A673 (cell line): ENCODE results near the gene RESF1. TPM values are rescaled to one million over a fixed set of nuclear protein-coding genes. Genes with fewer than 3 reads are reported as not detected.

ENCODE experiments used
- BruUV-seq: library from RNA; stranded (reverse); fragments of 400-500 nt; replicated peaks from 2 replicates; lab custom pipeline; 2021; lab: Mats Ljungman, UMichigan
- CTCF ChIA-PET: fragments of 300-600 bp; sonication (Branson Sonifier 250); formaldehyde crosslinking; loops from one replicate; lab custom pipeline; 2022; ENCODE audit warnings: antibody characterized with exemption; lab: Charles Lee
- POLR2A ChIA-PET: fragments of 300-600 bp; sonication (Branson Sonifier 250); formaldehyde crosslinking; loops from one replicate; lab custom pipeline; 2022; ENCODE audit warnings: antibody characterized with exemption; ENCODE audit not compliant: low non-redundant PET; lab: Charles Lee
- DNase-seq: peaks from one replicate; pipeline ENCODE4 v3.0.0-alpha.2; 2015; ENCODE audit warnings: low spot score
- H3K27ac ChIP-seq: fragments of 200-600 bp; sonication (generic); 2 replicates; pipeline ENCODE4 v1.5.1; 2016; ENCODE audit warnings: mixed run types, low read depth, mild to moderate bottlenecking, mixed read lengths, antibody characterized with exemption, low read length; ENCODE audit not compliant: poor library complexity, severe bottlenecking
- H3K27me3 ChIP-seq: fragments of 200-600 bp; sonication (generic); replicated peaks from 2 replicates; pipeline ENCODE4 v1.6.1; 2017; ENCODE audit warnings: mixed run types, low read depth, mild to moderate bottlenecking, mixed read lengths, antibody characterized with exemption, low read length; ENCODE audit not compliant: insufficient read depth, poor library complexity
- H3K36me3 ChIP-seq: fragments of 200-600 bp; sonication (generic); 2 replicates; pipeline ENCODE4 v1.6.1; 2016; ENCODE audit warnings: mixed run types, mild to moderate bottlenecking, mixed read lengths, antibody characterized with exemption, low read length; ENCODE audit not compliant: insufficient read depth, poor library complexity, severe bottlenecking
- H3K4me1 ChIP-seq: fragments of 200-600 bp; sonication (generic); 2 replicates; pipeline ENCODE4 v1.6.1; 2017; ENCODE audit warnings: mixed run types, mild to moderate bottlenecking, mixed read lengths, antibody characterized with exemption, low read length; ENCODE audit not compliant: insufficient read depth, poor library complexity, severe bottlenecking
- H3K4me3 ChIP-seq: fragments of 200-600 bp; sonication (generic); 2 replicates; pipeline ENCODE4 v1.5.1; 2016; ENCODE audit warnings: low read depth, mixed run types, mild to moderate bottlenecking, mixed read lengths, low read length; ENCODE audit not compliant: poor library complexity, severe bottlenecking
- H3K9me3 ChIP-seq: fragments of 200-600 bp; sonication (generic); 2 replicates; pipeline ENCODE4 v1.6.1; 2016; ENCODE audit warnings: mixed run types, low read depth, mild to moderate bottlenecking, mixed read lengths, antibody characterized with exemption, low read length; ENCODE audit not compliant: poor library complexity, severe bottlenecking
- EZH2 ChIP-seq: fragments of 200-600 bp; sonication (generic); IDR thresholded peaks from 2 replicates; pipeline ENCODE4 v1.6.1; 2017; ENCODE audit warnings: borderline replicate concordance, low read depth, mild to moderate bottlenecking, mixed read lengths, antibody characterized with exemption, low read length; ENCODE audit not compliant: poor library complexity, severe bottlenecking
- intact Hi-C: fragments of 100-400 bp; cut with micrococcal nuclease; formaldehyde crosslinking; loops from one replicate; pipeline ENCODE4 v1.10.0; 2022; ENCODE audit not compliant: unreplicated experiment
- total RNA-seq: library from RNA; stranded (reverse); gene quantifications from 2 replicates; pipeline ENCODE4 v1.2.3, GENCODE V29; 2021
- TF ChIP-seq, protein P1 (sequence below): fragments of 300-800, 200-600 bp; sonication (generic); conservative IDR thresholded peaks from 2 replicates; pipeline ENCODE4 v1.5.1; 2017; ENCODE audit warnings: low read depth, mild to moderate bottlenecking, antibody characterized with exemption, low read length, moderate library complexity, mixed read lengths

The RESF1 gene
- total RNA-seq, 1 experiment from 2014 or later = 63.7 TPM

DNA sequence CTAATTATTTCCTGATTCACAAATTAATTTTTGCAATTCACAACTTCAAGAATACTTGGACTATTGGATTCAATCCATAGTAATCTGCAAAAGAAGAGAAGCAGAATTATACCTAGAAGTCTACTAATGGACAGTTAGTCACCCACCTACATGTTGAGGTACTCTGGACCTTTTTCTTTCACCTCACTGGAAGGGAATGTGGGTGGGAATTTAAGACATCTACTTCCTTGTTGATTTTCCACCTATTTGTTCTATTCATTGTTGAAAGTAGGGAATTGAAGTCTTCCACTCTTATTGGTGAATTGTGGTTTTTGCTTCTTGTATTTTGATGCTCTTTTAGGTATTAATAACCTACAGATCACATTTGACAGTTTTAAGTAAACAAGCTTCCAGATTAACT is 11.0 kb downstream of the RESF1 start:
- CTCF ChIA-PET = no interaction called here
- peaks cover 59% of the 10 kb centered on the region for H3K36me3 ChIP-seq

DNA sequence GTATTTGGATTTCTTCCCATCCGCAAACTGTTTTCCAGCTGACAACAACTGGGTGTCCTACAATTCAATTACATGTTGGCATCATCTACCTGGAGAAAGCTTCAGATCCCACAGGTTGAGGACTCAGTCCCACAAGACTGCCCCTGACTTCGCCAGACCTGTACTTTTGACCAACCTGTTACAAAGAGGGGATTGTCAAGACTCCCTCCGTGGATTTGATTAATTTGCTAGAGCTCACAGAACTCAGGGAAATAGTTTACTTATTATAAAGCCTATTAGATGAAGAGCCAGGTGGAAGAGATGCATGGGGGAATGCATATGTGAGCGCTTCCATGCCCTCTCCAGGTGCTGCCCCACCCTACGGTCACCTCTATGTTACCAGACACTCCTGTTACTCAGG is 14.6 kb downstream of the RESF1 start:
- CTCF ChIA-PET = no interaction called here
- Histone ChIP-seq H3K4me3 (no peak overlapping the region), H3K27ac (no peak overlapping the region), H3K9me3 (no peaks in the 10 kb centered on the region), H3K36me3 (peaks cover 77% of the 10 kb centered on the region), H3K27me3 (no peaks in the 10 kb centered on the region), H3K4me1 (no peaks in the 10 kb centered on the region)
- BruUV-seq = no TSS peak
- no peak for DNase-seq
- no peak for TF ChIP-seq EZH2
- TF ChIP-seq, protein P1, sequence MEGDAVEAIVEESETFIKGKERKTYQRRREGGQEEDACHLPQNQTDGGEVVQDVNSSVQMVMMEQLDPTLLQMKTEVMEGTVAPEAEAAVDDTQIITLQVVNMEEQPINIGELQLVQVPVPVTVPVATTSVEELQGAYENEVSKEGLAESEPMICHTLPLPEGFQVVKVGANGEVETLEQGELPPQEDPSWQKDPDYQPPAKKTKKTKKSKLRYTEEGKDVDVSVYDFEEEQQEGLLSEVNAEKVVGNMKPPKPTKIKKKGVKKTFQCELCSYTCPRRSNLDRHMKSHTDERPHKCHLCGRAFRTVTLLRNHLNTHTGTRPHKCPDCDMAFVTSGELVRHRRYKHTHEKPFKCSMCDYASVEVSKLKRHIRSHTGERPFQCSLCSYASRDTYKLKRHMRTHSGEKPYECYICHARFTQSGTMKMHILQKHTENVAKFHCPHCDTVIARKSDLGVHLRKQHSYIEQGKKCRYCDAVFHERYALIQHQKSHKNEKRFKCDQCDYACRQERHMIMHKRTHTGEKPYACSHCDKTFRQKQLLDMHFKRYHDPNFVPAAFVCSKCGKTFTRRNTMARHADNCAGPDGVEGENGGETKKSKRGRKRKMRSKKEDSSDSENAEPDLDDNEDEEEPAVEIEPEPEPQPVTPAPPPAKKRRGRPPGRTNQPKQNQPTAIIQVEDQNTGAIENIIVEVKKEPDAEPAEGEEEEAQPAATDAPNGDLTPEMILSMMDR = no peak
- intact Hi-C loops = no loop called here
- POLR2A ChIA-PET = no interaction called here

More for the DNA sequence above, 11.0 kb downstream of the RESF1 start:
- Histone ChIP-seq H3K4me1 (peaks cover 6% of the 10 kb centered on the region), H3K27me3 (no peaks in the 10 kb centered on the region), H3K27ac (no peak overlapping the region), H3K9me3 (no peaks in the 10 kb centered on the region), H3K4me3 (no peak overlapping the region)
- POLR2A ChIA-PET = interaction anchor here (0.6 kb wide), 1 partner anchor 101 kb away, joined by 3 read pairs; no protein-coding TSS in a partner anchor
- TF ChIP-seq, protein P1 = no peak
- no peak for TF ChIP-seq EZH2
- BruUV-seq = no TSS peak
- intact Hi-C loops = no loop called here
- no peak for DNase-seq

- Histone ChIP-seq H3K27ac (no peak overlapping the region), H3K9me3 (no peaks in the 10 kb centered on the region), H3K36me3 (peaks cover 76% of the 10 kb centered on the region), H3K4me3 (no peak overlapping the region), H3K27me3 (no peaks in the 10 kb centered on the region), H3K4me1 (no peaks in the 10 kb centered on the region)
- ChIA-PET POLR2A (no interaction called here), CTCF (no interaction called here)
- BruUV-seq = no TSS peak
- no peak for DNase-seq
- TF ChIP-seq EZH2 = no peak
- TF ChIP-seq, protein P1 = no peak
- intact Hi-C loops = no loop called here
These were observed 15.5 kb downstream of the RESF1 start for GRCh38 chr12:31974673-31975072.
